PFSK-1 (cell line): ENCODE results near the gene KRT86.

Experiments
- FOXP2 ChIP-seq: optimal IDR thresholded peaks from 2 replicates; pipeline ENCODE3; 2011; ENCODE audit warnings: borderline replicate concordance, control low read depth, inconsistent platforms; ENCODE audit not compliant: insufficient read depth; ENCODE audit errors: extremely low read length, extremely low read depth
- POLR2AphosphoS5 ChIP-seq: IDR thresholded peaks from 2 replicates; pipeline ENCODE4 v1.6.1; 2012; ENCODE audit warnings: low read depth, mild to moderate bottlenecking, control low read depth, low read length, moderate library complexity
- SIN3A ChIP-seq: IDR thresholded peaks from 2 replicates; pipeline ENCODE4 v1.6.1; 2012; ENCODE audit warnings: mild to moderate bottlenecking, low read length, moderate library complexity, borderline replicate concordance; ENCODE audit not compliant: insufficient read depth
- TAF1 ChIP-seq: IDR thresholded peaks from 2 replicates; pipeline ENCODE4 v1.6.1; 2012; ENCODE audit warnings: low read length, control low read depth, borderline replicate concordance; ENCODE audit not compliant: insufficient read depth
- TF ChIP-seq, protein P1 (sequence below), 2 experiments: IDR thresholded peaks; 2 replicates each; pipeline versions ENCODE4 v1.6.1 to v1.8.0; 2011 to 2012; ENCODE audit warnings: low read depth in 2 of 2, low read length in 2 of 2, control low read depth in 1 of 2, inconsistent platforms in 1 of 2, mild to moderate bottlenecking in 1 of 2, moderate library complexity in 1 of 2; ENCODE audit not compliant: insufficient read depth in 1 of 2

KRT86 gene

DNA sequence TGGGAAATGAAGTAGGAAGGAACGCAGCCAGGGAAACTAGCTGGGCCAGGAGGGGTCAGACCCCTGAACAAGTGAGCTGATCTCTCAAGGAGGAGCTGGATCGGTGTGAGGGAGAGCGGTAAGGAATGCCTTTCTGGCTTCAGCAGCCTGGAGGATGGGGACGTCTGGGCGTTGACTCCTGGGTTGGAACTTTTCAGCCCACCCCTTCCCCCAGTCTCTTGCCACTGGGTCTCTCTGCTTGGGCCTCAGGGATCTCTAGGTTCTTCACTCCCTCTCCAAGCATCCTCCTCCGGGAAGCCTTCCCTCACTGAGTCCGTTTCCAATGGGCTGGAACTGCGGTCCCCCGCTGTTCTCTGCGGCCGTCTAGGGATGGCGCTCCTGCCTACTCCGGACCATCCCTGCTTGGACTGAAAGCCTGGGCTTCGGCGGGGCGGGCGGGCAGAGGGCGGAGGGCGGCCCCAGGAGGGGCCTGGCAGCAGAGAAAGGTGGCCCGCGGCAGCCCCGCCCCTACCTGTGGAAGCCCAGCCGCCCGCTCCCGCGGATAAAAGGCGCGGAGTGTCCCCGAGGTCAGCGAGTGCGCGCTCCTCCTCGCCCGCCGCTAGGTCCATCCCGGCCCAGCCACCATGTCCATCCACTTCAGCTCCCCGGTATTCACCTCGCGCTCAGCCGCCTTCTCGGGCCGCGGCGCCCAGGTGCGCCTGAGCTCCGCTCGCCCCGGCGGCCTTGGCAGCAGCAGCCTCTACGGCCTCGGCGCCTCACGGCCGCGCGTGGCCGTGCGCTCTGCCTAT is 41.6 kb upstream of the KRT86 start, which contains the start of gene KRT7:
Gene KRT7, plus strand, starts transcription at position 570 of the 788 bp plus-strand sequence. Its CDS starts 54 bp downstream, at position 624.
- TF ChIP-seq SIN3A, result no peak
- TF ChIP-seq, protein P1, sequence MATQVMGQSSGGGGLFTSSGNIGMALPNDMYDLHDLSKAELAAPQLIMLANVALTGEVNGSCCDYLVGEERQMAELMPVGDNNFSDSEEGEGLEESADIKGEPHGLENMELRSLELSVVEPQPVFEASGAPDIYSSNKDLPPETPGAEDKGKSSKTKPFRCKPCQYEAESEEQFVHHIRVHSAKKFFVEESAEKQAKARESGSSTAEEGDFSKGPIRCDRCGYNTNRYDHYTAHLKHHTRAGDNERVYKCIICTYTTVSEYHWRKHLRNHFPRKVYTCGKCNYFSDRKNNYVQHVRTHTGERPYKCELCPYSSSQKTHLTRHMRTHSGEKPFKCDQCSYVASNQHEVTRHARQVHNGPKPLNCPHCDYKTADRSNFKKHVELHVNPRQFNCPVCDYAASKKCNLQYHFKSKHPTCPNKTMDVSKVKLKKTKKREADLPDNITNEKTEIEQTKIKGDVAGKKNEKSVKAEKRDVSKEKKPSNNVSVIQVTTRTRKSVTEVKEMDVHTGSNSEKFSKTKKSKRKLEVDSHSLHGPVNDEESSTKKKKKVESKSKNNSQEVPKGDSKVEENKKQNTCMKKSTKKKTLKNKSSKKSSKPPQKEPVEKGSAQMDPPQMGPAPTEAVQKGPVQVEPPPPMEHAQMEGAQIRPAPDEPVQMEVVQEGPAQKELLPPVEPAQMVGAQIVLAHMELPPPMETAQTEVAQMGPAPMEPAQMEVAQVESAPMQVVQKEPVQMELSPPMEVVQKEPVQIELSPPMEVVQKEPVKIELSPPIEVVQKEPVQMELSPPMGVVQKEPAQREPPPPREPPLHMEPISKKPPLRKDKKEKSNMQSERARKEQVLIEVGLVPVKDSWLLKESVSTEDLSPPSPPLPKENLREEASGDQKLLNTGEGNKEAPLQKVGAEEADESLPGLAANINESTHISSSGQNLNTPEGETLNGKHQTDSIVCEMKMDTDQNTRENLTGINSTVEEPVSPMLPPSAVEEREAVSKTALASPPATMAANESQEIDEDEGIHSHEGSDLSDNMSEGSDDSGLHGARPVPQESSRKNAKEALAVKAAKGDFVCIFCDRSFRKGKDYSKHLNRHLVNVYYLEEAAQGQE (IDR thresholded peaks at IDR 0.05; ENCODE audit: insufficient read depth in 1 of 2, low read depth in 2 of 2, low read length in 2 of 2), result no peak
- TF ChIP-seq TAF1, result no peak

DNA sequence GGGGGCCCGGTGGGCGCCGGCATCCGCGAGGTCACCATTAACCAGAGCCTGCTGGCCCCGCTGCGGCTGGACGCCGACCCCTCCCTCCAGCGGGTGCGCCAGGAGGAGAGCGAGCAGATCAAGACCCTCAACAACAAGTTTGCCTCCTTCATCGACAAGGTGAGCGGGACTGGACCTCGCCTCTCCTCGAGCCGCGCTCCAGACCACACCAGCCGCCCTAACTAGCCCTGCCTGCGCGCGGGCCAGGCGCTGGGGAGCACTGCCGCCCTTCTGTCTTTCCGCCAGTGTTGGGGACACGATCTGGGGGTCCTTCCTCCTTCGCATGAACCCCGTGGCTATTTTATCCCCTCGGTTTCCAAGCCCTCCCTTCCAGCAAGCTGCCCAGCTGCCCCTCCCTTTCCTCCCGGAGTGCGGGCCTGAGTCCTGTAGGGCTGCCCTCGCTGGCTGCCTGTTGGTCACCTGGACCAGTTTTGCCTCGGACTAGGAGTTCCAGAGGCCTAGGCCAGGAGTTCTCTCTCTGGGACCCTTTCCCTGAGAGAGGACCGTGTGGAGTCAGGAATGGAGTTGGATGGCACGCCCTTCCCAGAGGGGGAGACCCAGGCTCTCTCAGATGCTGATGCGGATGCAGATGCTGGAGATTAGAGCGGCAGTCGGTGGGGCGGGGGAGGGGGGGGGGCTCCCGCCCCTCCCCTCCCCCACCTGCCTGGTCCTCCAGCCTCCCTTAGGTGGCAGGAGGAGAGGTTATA is 40.8 kb upstream of the KRT86 start:
- TF ChIP-seq, protein P1 (IDR thresholded peaks at IDR 0.05; ENCODE audit: insufficient read depth in 1 of 2, low read depth in 2 of 2, low read length in 2 of 2), result no peak
- TF ChIP-seq FOXP2 (no peak), TAF1 (no peak), POLR2AphosphoS5 (no peak), SIN3A (no peak)

DNA sequence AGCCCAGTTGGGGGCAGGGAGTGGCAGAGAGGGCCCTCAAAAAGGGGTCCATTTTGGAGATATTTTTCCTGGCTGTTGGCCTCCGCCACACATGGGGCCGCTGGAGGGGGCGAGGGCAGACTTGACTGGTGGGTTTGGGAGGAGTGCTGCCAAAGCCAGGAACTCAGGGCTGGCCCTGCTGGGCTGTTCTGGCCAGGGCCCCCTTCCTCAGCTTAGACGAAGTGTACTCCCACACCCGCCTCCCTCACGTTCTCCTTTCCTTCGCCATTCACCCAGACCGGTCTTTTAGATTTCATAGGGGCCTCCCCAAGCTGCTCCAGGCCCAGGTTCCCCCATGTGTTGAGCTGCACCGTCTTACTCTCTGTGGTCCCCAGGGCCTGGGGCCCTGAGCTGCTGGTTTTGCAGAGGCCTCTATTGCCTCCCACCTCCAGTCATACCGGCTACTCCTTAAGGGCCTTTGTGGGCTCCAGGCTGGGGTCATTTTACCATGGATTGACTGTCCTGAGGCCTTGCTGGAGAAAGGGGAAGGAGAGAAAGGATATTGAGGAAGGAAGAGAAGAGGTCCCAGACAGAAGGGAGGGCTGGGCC is 40.1 kb upstream of the KRT86 start:
- no peak for TF ChIP-seq FOXP2
- TF ChIP-seq, protein P1 (IDR thresholded peaks at IDR 0.05; ENCODE audit: insufficient read depth in 1 of 2, low read depth in 2 of 2, low read length in 2 of 2), result no peak
- TF ChIP-seq POLR2AphosphoS5, result no peak
- no peak for TF ChIP-seq SIN3A

GRCh38 chr12:52235001-52235764 is 39.3 kb upstream of the KRT86 start:
- TF ChIP-seq POLR2AphosphoS5, result no peak
- TF ChIP-seq, protein P1 (IDR thresholded peaks at IDR 0.05; ENCODE audit: insufficient read depth in 1 of 2, low read depth in 2 of 2, low read length in 2 of 2), result no peak
- TF ChIP-seq TAF1, result no peak
- no peak for TF ChIP-seq FOXP2
- no peak for TF ChIP-seq SIN3A
